K562 (cell line): Measurements from ENCODE around the gene RARA. TPM values are rescaled to one million over a fixed set of nuclear protein-coding genes. Genes with fewer than 3 reads are reported as not detected.
A peak's percentile ranks its signal among the peaks of the same experiment; 100 is the strongest.

ENCODE experiments used
- CBFA2T2 ChIP-seq: fragments of 450-650 bp; conservative IDR thresholded peaks from 2 replicates; pipeline ENCODE4 v1.6.1; 2017; ENCODE audit warnings: mild to moderate bottlenecking
- DACH1 ChIP-seq: fragments of 450-650 bp; IDR thresholded peaks from 2 replicates; pipeline ENCODE4 v1.6.1; 2018; ENCODE audit not compliant: partially characterized antibody
- FOXA1 ChIP-seq: fragments of 450-650 bp; IDR thresholded peaks from 2 replicates; pipeline ENCODE4 v1.6.1; 2016; ENCODE audit warnings: mild to moderate bottlenecking, borderline replicate concordance
- FOXJ2 ChIP-seq: fragments of 200-800 bp; sonication (Bioruptor generic); IDR thresholded peaks from 2 replicates; pipeline ENCODE4 v1.6.1; 2016; ENCODE audit warnings: missing genetic modification characterization, missing compliant biosample characterization
- GATAD2A ChIP-seq: fragments of 450-650 bp; IDR thresholded peaks from 2 replicates; pipeline ENCODE4 v1.6.1; 2017
- HIVEP1 ChIP-seq: fragments of 250-450 bp; sonication (Bioruptor Pico); IDR thresholded peaks from 2 replicates; pipeline ENCODE4 v1.4.0; 2020; ENCODE audit warnings: mild to moderate bottlenecking
- HNRNPLL ChIP-seq: fragments of 200-400 bp; formaldehyde crosslinking; IDR thresholded peaks from 2 replicates; pipeline ENCODE4 v1.6.1; 2017; ENCODE audit warnings: low read length, low read depth, mild to moderate bottlenecking; ENCODE audit not compliant: poor library complexity, severe bottlenecking
- KDM5B ChIP-seq: fragments of 200-600 bp; sonication (generic); IDR thresholded peaks from 2 replicates; pipeline ENCODE4 v1.6.1; 2012; ENCODE audit warnings: low read depth, mild to moderate bottlenecking, moderate library complexity, low read length, control low read depth, inconsistent platforms; ENCODE audit not compliant: insufficient replicate concordance
- MAFF ChIP-seq: IDR thresholded peaks from 2 replicates; pipeline ENCODE4 v1.6.1; 2012; ENCODE audit warnings: low read length, improper control_type of control experiment
- MAFK ChIP-seq: IDR thresholded peaks from 2 replicates; pipeline ENCODE4 v1.6.1; 2011; ENCODE audit warnings: low read length, improper control_type of control experiment
- NCOR1 ChIP-seq: fragments of 450-650 bp; IDR thresholded peaks from 2 replicates; pipeline ENCODE4 v1.6.1; 2016; ENCODE audit warnings: mild to moderate bottlenecking, moderate library complexity
- NELFE ChIP-seq: IDR thresholded peaks from 2 replicates; pipeline ENCODE4 v1.6.1; 2011; ENCODE audit warnings: mild to moderate bottlenecking; ENCODE audit not compliant: insufficient read depth, insufficient read length
- PCBP2 ChIP-seq: fragments of 200-400 bp; formaldehyde crosslinking; IDR thresholded peaks from 2 replicates; pipeline ENCODE4 v1.6.1; 2018; ENCODE audit warnings: low read length, low read depth, mild to moderate bottlenecking, moderate library complexity; ENCODE audit not compliant: poor library complexity, severe bottlenecking
- POLR2AphosphoS5 ChIP-seq: IDR thresholded peaks from 2 replicates; pipeline ENCODE4 v1.6.1; 2011; ENCODE audit warnings: mild to moderate bottlenecking, low read depth, low read length, moderate library complexity; ENCODE audit not compliant: control insufficient read depth, insufficient read depth
- SMAD2 ChIP-seq: fragments of 150-350 bp; IDR thresholded peaks from 2 replicates; pipeline ENCODE4 v1.6.1; 2014; ENCODE audit warnings: low read depth, mild to moderate bottlenecking, low read length
- SUPT5H ChIP-seq: fragments of 450-650 bp; IDR thresholded peaks from 2 replicates; pipeline ENCODE4 v1.6.1; 2016
- TAF15 ChIP-seq: fragments of 200-400 bp; formaldehyde crosslinking; IDR thresholded peaks from 2 replicates; pipeline ENCODE4 v1.6.1; 2017; ENCODE audit warnings: mild to moderate bottlenecking, low read depth, low read length, moderate library complexity
- TBP ChIP-seq: optimal IDR thresholded peaks from 2 replicates; pipeline ENCODE3; 2011; ENCODE audit warnings: low read depth, low read length, improper control_type of control experiment
- WHSC1 ChIP-seq: IDR thresholded peaks from one replicate; pipeline ENCODE4 v1.6.1; 2012; ENCODE audit warnings: low read length, control low read depth, inconsistent platforms
- ZNF354B ChIP-seq: fragments of 250-450 bp; sonication (Bioruptor Pico); IDR thresholded peaks from 2 replicates; pipeline ENCODE4 v1.4.0; 2020
- ZNF644 ChIP-seq: fragments of 200-800 bp; sonication (Bioruptor generic); IDR thresholded peaks from 2 replicates; pipeline ENCODE4 v1.6.1; 2016; ENCODE audit warnings: low read depth, missing genetic modification characterization, missing compliant biosample characterization
- ZNF695 ChIP-seq: fragments of 450-650 bp; formaldehyde crosslinking; IDR thresholded peaks from 2 replicates; pipeline ENCODE4 v1.4.0; 2020; ENCODE audit warnings: mild to moderate bottlenecking, moderate library complexity
- polyA plus RNA-seq, 8 experiments: library from polyadenylated mRNA; depleted of rRNA in 4 of 8; stranded (reverse) in 5 of 8; unstranded in 3 of 8; fragments of >200 nt; fragmentation: Nextera tagmentation in 2 of 8; fragmentation: Illumina TruSeq in 1 of 8; extraction: Ambion mirVana in 2 of 8; extraction: Trizol in 1 of 8; gene quantifications; 2 replicates each; pipeline versions ENCODE4 v1.2.1 to v1.2.3, GENCODE V29; 2011 to 2014; ENCODE audit warnings: inconsistent platforms in 1 of 8, missing spikeins in 1 of 8
- total RNA-seq, 7 experiments: library from RNA; depleted of rRNA in 6 of 7; stranded (reverse); fragments of >200 nt in 6 of 7; fragmentation: Illumina TruSeq in 2 of 7; extraction: Trizol in 2 of 7; gene quantifications; 2 replicates each; pipeline versions ENCODE4 v1.2.1 to v1.2.3, GENCODE V29; 2011 to 2021; ENCODE audit warnings: low replicate concordance in 1 of 7
- TF ChIP-seq, protein P1 (sequence below), 2 experiments: fragments of 450-650 bp; conservative IDR thresholded peaks; 2 replicates each; pipeline ENCODE4 v1.6.1; 2017; ENCODE audit warnings: mild to moderate bottlenecking in 2 of 2, moderate library complexity in 2 of 2
- TF ChIP-seq, protein P2 (sequence below): fragments of 450-650 bp; IDR thresholded peaks from 2 replicates; pipeline ENCODE4 v1.6.1; 2014; ENCODE audit warnings: low read depth, mild to moderate bottlenecking, moderate library complexity, borderline replicate concordance
- TF ChIP-seq, protein P3 (sequence below): sonication (generic); formaldehyde crosslinking; IDR thresholded peaks from 2 replicates; pipeline ENCODE4 v1.8.1; 2023; ENCODE audit warnings: mild to moderate bottlenecking, missing genetic modification reagents

The RARA gene
- total and polyA plus RNA-seq, 9 of the 15 experiments (the other 6 are each of a cell fraction or from before 2014, with no cell fraction given): 0.10 to 28.0 (median 7.9) TPM

DNA sequence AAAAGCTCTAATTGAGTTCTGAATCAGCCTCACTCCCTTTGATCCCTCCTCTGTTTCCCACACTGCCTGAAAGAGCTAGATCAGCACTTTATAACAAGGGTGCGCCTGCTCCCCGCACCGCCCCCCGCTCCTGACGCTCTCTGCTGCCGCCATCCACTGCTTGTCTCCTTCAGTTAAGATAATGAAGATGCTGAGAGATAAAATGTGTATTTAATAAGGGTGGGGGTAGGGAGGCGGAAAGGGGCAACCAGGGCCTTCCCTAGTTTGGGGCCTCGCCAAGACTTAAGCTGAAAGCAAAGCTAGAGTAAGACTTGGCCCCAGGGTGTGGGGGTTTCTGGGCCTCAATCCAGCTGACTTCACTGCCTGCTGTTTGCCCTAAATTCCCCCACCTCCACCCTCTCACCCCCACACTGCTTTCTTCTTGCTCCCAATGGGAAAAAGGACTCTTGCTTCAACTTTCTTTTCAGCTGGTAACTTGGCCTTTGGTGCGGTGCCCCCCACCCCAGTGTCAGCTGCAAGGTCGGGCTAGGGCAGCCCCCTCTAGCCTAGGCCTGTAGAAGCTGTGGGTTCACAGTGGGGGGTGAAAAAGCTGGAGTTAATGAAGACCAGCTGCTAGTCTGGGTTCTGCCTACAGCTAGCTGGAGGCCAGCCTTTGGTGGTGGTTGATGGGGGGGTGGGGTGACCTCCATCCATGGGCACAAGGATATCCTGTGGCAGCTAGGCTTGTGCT, 1.8 kb upstream of the RARA start (continued):
- TF ChIP-seq TAF15: no peak
- TF ChIP-seq MAFF: peak; percentile 95
- no peak for TF ChIP-seq PCBP2
- TF ChIP-seq KDM5B: no peak
- peak; percentile 21; the same call in 1 of the 2 replicates for TF ChIP-seq NCOR1
- TF ChIP-seq CBFA2T2: no peak
- TF ChIP-seq POLR2AphosphoS5: no peak; the same call in 1 of the 2 replicates
- TF ChIP-seq ZNF644 (tag): no peak
- no peak for TF ChIP-seq NELFE
- no peak for TF ChIP-seq ZNF354B (CRISPR knock-in tag)
- no peak for TF ChIP-seq ZNF695
- 0 out of 2 replicates have a peak, but pooled peaks have one; percentile 22 for TF ChIP-seq GATAD2A
- no peak for TF ChIP-seq SMAD2
- TF ChIP-seq HIVEP1 (CRISPR knock-in tag): 0 out of 2 replicates have a peak, but pooled peaks have one; percentile 53
- no peak for TF ChIP-seq TBP
- TF ChIP-seq FOXJ2 (tag): no peak
- no peak for TF ChIP-seq SUPT5H
- TF ChIP-seq, protein P1, sequence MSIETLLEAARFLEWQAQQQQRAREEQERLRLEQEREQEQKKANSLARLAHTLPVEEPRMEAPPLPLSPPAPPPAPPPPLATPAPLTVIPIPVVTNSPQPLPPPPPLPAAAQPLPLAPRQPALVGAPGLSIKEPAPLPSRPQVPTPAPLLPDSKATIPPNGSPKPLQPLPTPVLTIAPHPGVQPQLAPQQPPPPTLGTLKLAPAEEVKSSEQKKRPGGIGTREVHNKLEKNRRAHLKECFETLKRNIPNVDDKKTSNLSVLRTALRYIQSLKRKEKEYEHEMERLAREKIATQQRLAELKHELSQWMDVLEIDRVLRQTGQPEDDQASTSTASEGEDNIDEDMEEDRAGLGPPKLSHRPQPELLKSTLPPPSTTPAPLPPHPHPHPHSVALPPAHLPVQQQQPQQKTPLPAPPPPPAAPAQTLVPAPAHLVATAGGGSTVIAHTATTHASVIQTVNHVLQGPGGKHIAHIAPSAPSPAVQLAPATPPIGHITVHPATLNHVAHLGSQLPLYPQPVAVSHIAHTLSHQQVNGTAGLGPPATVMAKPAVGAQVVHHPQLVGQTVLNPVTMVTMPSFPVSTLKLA (conservative IDR thresholded peaks at IDR 0.05): no peak
- no peak for TF ChIP-seq WHSC1
- no peak for TF ChIP-seq HNRNPLL
- TF ChIP-seq, protein P2, sequence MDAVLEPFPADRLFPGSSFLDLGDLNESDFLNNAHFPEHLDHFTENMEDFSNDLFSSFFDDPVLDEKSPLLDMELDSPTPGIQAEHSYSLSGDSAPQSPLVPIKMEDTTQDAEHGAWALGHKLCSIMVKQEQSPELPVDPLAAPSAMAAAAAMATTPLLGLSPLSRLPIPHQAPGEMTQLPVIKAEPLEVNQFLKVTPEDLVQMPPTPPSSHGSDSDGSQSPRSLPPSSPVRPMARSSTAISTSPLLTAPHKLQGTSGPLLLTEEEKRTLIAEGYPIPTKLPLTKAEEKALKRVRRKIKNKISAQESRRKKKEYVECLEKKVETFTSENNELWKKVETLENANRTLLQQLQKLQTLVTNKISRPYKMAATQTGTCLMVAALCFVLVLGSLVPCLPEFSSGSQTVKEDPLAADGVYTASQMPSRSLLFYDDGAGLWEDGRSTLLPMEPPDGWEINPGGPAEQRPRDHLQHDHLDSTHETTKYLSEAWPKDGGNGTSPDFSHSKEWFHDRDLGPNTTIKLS: no peak
- TF ChIP-seq DACH1: peak; percentile 14
- TF ChIP-seq, protein P3, sequence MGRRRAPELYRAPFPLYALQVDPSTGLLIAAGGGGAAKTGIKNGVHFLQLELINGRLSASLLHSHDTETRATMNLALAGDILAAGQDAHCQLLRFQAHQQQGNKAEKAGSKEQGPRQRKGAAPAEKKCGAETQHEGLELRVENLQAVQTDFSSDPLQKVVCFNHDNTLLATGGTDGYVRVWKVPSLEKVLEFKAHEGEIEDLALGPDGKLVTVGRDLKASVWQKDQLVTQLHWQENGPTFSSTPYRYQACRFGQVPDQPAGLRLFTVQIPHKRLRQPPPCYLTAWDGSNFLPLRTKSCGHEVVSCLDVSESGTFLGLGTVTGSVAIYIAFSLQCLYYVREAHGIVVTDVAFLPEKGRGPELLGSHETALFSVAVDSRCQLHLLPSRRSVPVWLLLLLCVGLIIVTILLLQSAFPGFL (CRISPR knock-in tag): no peak
- peak; percentile 93 for TF ChIP-seq MAFK
- TF ChIP-seq FOXA1: no peak
